PC-9 (cell line): Measurements from ENCODE around the gene LCTL. TPM values are rescaled to one million over a fixed set of nuclear protein-coding genes. Genes with fewer than 3 reads are reported as not detected.

Experiments used
- BruUV-seq: library from RNA; stranded (reverse); fragments of 400-500 nt; replicated peaks from 2 replicates; lab custom pipeline; 2021; lab: Mats Ljungman, UMichigan
- CTCF ChIA-PET: fragments of 300-600 bp; sonication (Branson Sonifier 250); formaldehyde crosslinking; loops from one replicate; lab custom pipeline; 2022; ENCODE audit warnings: antibody characterized with exemption; lab: Charles Lee
- POLR2A ChIA-PET: fragments of 300-600 bp; sonication (Branson Sonifier 250); formaldehyde crosslinking; loops from one replicate; lab custom pipeline; 2022; ENCODE audit warnings: antibody characterized with exemption; ENCODE audit not compliant: unreplicated experiment; lab: Charles Lee
- DNase-seq, 2 experiments: peaks; one replicate each; pipeline versions ENCODE4 v3.0.0 to v3.0.0-alpha.2; 2015 to 2022; ENCODE audit warnings: mixed read lengths in 1 of 2
- H2AFZ ChIP-seq: fragments of 200-600 bp; sonication (generic); 2 replicates; pipeline ENCODE4 v1.8.1; 2017; ENCODE audit warnings: antibody characterized with exemption
- H3F3A ChIP-seq: fragments of 200-600 bp; sonication (generic); 2 replicates; pipeline ENCODE4 v1.8.1; 2017; ENCODE audit warnings: antibody characterized with exemption, mild to moderate bottlenecking, low read depth; ENCODE audit not compliant: insufficient read depth
- H3K27ac ChIP-seq: fragments of 200-600 bp; sonication (generic); 2 replicates; pipeline ENCODE4 v1.6.1; 2016; ENCODE audit warnings: mixed run types
- H3K27me3 ChIP-seq: fragments of 200-600 bp; sonication (generic); 2 replicates; pipeline ENCODE4 v1.6.1; 2016; ENCODE audit warnings: low read depth, mixed run types; ENCODE audit not compliant: insufficient read depth
- H3K36me3 ChIP-seq: fragments of 200-600 bp; sonication (generic); 2 replicates; pipeline ENCODE4 v1.6.1; 2016; ENCODE audit warnings: low read depth, mixed run types
- H3K4me1 ChIP-seq: fragments of 200-600 bp; sonication (generic); replicated peaks from 2 replicates; pipeline ENCODE4 v1.6.1; 2016; ENCODE audit warnings: mixed run types; ENCODE audit not compliant: insufficient read depth
- H3K4me2 ChIP-seq: fragments of 200-600 bp; sonication (generic); 2 replicates; pipeline ENCODE4 v1.6.1; 2017; ENCODE audit warnings: mixed run types
- H3K4me3 ChIP-seq: fragments of 200-600 bp; sonication (generic); 2 replicates; pipeline ENCODE4 v1.6.1; 2016; ENCODE audit warnings: mixed run types
- H3K79me2 ChIP-seq: fragments of 200-600 bp; sonication (generic); 2 replicates; pipeline ENCODE4 v1.6.1; 2017; ENCODE audit warnings: low read depth, mixed run types
- H3K9me2 ChIP-seq: fragments of 200-600 bp; sonication (generic); 2 replicates; pipeline ENCODE4 v1.8.1; 2017; ENCODE audit warnings: mild to moderate bottlenecking; ENCODE audit not compliant: insufficient read depth
- H3K9me3 ChIP-seq: fragments of 200-600 bp; sonication (generic); 2 replicates; pipeline ENCODE4 v1.8.1; 2016; ENCODE audit warnings: low read depth; ENCODE audit not compliant: insufficient read depth
- H4K20me1 ChIP-seq: fragments of 200-600 bp; sonication (generic); 2 replicates; pipeline ENCODE4 v1.8.1; 2017; ENCODE audit not compliant: insufficient read depth
- EZH2 ChIP-seq: fragments of 200-600 bp; sonication (generic); IDR thresholded peaks from 2 replicates; pipeline ENCODE4 v1.8.0; 2017; ENCODE audit warnings: antibody characterized with exemption, low read depth
- intact Hi-C: fragments of 100-400 bp; cut with micrococcal nuclease; formaldehyde crosslinking; loops from one replicate; pipeline ENCODE4 v1.10.0; 2022; ENCODE audit not compliant: unreplicated experiment
- total RNA-seq: library from RNA; stranded (reverse); gene quantifications from 2 replicates; pipeline ENCODE4 v1.2.3, GENCODE V29; 2021
- TF ChIP-seq, protein P1 (sequence below): fragments of 200-600 bp; sonication (generic); conservative IDR thresholded peaks from 2 replicates; pipeline ENCODE4 v1.6.1; 2017; ENCODE audit warnings: mixed run types, antibody characterized with exemption, mild to moderate bottlenecking, moderate library complexity

LCTL gene
- total RNA-seq, 1 experiment from 2014 or later, result not detected

GRCh38 chr15:66573719-66574595 lies 8.2 kb upstream of the LCTL start:
- Histone ChIP-seq H3K27me3 (no peaks in the 10 kb centered on the region), H3F3A (no peaks in the 10 kb centered on the region), H2AFZ (no peak overlapping the region), H3K4me1 (no peaks in the 10 kb centered on the region), H3K4me2 (no peak overlapping the region), H3K79me2 (no peaks in the 10 kb centered on the region), H3K36me3 (no peaks in the 10 kb centered on the region), H3K9me2 (no peaks in the 10 kb centered on the region), H4K20me1 (no peaks in the 10 kb centered on the region), H3K9me3 (no peaks in the 10 kb centered on the region), H3K27ac (no peak overlapping the region), H3K4me3 (no peak overlapping the region)
- ChIA-PET CTCF (no interaction called here), POLR2A (no interaction called here)
- TF ChIP-seq, protein P1, sequence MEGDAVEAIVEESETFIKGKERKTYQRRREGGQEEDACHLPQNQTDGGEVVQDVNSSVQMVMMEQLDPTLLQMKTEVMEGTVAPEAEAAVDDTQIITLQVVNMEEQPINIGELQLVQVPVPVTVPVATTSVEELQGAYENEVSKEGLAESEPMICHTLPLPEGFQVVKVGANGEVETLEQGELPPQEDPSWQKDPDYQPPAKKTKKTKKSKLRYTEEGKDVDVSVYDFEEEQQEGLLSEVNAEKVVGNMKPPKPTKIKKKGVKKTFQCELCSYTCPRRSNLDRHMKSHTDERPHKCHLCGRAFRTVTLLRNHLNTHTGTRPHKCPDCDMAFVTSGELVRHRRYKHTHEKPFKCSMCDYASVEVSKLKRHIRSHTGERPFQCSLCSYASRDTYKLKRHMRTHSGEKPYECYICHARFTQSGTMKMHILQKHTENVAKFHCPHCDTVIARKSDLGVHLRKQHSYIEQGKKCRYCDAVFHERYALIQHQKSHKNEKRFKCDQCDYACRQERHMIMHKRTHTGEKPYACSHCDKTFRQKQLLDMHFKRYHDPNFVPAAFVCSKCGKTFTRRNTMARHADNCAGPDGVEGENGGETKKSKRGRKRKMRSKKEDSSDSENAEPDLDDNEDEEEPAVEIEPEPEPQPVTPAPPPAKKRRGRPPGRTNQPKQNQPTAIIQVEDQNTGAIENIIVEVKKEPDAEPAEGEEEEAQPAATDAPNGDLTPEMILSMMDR, result no peak
- TF ChIP-seq EZH2, result no peak
- no peak for DNase-seq
- no TSS peak for BruUV-seq
- intact Hi-C loops, result no loop called here

DNA sequence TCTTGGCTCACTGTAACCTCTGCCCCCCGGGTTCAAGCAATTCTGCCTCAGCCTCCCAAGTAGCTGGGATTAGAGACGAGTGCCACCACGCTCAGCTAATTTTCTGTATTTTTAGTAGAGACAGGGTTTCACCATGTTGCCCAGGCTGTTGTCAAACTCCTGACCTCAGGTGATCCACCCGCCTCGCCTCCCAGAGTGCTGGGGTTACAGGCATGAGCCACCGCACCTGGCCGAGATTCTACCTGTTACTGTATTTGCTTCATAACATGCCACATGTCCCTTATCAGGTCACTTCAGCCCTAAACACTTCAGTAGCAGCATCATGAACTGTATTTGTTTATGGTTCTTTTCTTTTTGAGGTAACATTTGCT lies 7.5 kb upstream of the LCTL start:
- Histone ChIP-seq H3K4me3 (no peak overlapping the region), H3K27me3 (no peaks in the 10 kb centered on the region), H3K4me2 (no peak overlapping the region), H4K20me1 (no peaks in the 10 kb centered on the region), H3F3A (no peaks in the 10 kb centered on the region), H3K9me3 (no peaks in the 10 kb centered on the region), H3K36me3 (no peaks in the 10 kb centered on the region), H3K9me2 (no peaks in the 10 kb centered on the region), H3K4me1 (no peaks in the 10 kb centered on the region), H2AFZ (no peak overlapping the region), H3K79me2 (no peaks in the 10 kb centered on the region), H3K27ac (no peak overlapping the region)
- no peak for TF ChIP-seq EZH2
- TF ChIP-seq, protein P1, result no peak
- DNase-seq, result no peak
- BruUV-seq, result no TSS peak
- ChIA-PET CTCF (no interaction called here), POLR2A (no interaction called here)
- intact Hi-C loops, result no loop called here

- H2AFZ ChIP-seq, result no peak overlapping the region
- no peaks in the 10 kb centered on the region for H3K4me1 ChIP-seq
- no peaks in the 10 kb centered on the region for H3K36me3 ChIP-seq
- H3K4me2 ChIP-seq, result no peak overlapping the region
- TF ChIP-seq, protein P1, result no peak
- POLR2A ChIA-PET, result no interaction called here
- no peaks in the 10 kb centered on the region for H3K27me3 ChIP-seq
- no peaks in the 10 kb centered on the region for H3K9me3 ChIP-seq
- no TSS peak for BruUV-seq
- intact Hi-C loops, result no loop called here
- no peaks in the 10 kb centered on the region for H3K79me2 ChIP-seq
- H3F3A ChIP-seq, result no peaks in the 10 kb centered on the region
- H3K27ac ChIP-seq, result no peak overlapping the region
- H3K9me2 ChIP-seq, result no peaks in the 10 kb centered on the region
- CTCF ChIA-PET, result no interaction called here
- no peak for DNase-seq
- H4K20me1 ChIP-seq, result no peaks in the 10 kb centered on the region
- no peak overlapping the region for H3K4me3 ChIP-seq
Observed at GRCh38 chr15:66572146-66572545, 6.3 kb upstream of the LCTL start.
